Effector memory CD8-positive, alpha-beta T cell (primary cell): ENCODE data around the gene HTR3C.
"Not testable (repeated sequence)": the region's sequence is repeated elsewhere in the genome, so short reads cannot be mapped to it uniquely, and the experiment has no call there.

Source experiments
- ATAC-seq: fragments of 150-1000 bp; cut with Tn5 transposase; replicated peaks from 2 replicates; pipeline ENCODE4 v1.10.0; 2021; ENCODE audit warnings: mild to moderate bottlenecking, moderate library complexity
- DNase-seq, 3 experiments: peaks; one replicate each; pipeline ENCODE4 v3.0.0; 2021
- H3K27ac Mint-ChIP-seq, 2 donors: one replicate each; pipeline ENCODE4 v1.8.0; 2022; ENCODE audit warnings: mild to moderate bottlenecking in 2 of 2, mixed read lengths in 2 of 2, moderate library complexity in 2 of 2
- H3K27me3 Mint-ChIP-seq, 2 donors: one replicate each; pipeline ENCODE4 v1.8.0; 2022; ENCODE audit warnings: mixed read lengths in 2 of 2
- H3K36me3 Mint-ChIP-seq: one replicate; pipeline ENCODE4 v1.8.0; 2022; ENCODE audit warnings: mild to moderate bottlenecking, moderate library complexity, mixed read lengths; ENCODE audit not compliant: insufficient read depth
- H3K4me1 Mint-ChIP-seq, 2 donors: one replicate each; pipeline ENCODE4 v1.8.0; 2022; ENCODE audit warnings: low read depth in 2 of 2, mixed read lengths in 2 of 2
- H3K4me3 Mint-ChIP-seq, 2 donors: one replicate each; pipeline ENCODE4 v1.8.0; 2022; ENCODE audit warnings: mild to moderate bottlenecking in 2 of 2, mixed read lengths in 2 of 2, moderate library complexity in 2 of 2
- H3K9me3 Mint-ChIP-seq, 2 donors: one replicate each; pipeline ENCODE4 v1.8.0; 2022; ENCODE audit warnings: mixed read lengths in 2 of 2

HTR3C gene

GRCh38 chr3:184045995-184046394 lies 6.9 kb upstream of the HTR3C start:
- Mint-ChIP-seq H3K9me3 (no peaks in the 10 kb centered on the region), H3K4me1 (no peaks in the 10 kb centered on the region), H3K4me3 (no peak overlapping the region), H3K27ac (no peak overlapping the region), H3K27me3 (peaks cover 0 to 12% of the 10 kb centered on the region in 2 donors), H3K36me3 (no peaks in the 10 kb centered on the region)
- DNase-seq (no peak), ATAC-seq (no peak)

- no peak for ATAC-seq
- no peak overlapping the region for H3K4me3 Mint-ChIP-seq
- H3K36me3 Mint-ChIP-seq = no peaks in the 10 kb centered on the region
- H3K4me1 Mint-ChIP-seq = no peaks in the 10 kb centered on the region
- no peak overlapping the region for H3K27ac Mint-ChIP-seq
- H3K27me3 Mint-ChIP-seq = peaks cover 23 to 25% of the 10 kb centered on the region in 2 donors
- DNase-seq = no peak
- H3K9me3 Mint-ChIP-seq = no peaks in the 10 kb centered on the region
Measured at GRCh38 chr3:184050217-184050847, 2.5 kb upstream of the HTR3C start.

- ATAC-seq (no peak), DNase-seq (no peak)
- Mint-ChIP-seq H3K27me3 (peaks cover 10 to 34% of the 10 kb centered on the region in 2 donors), H3K4me1 (peaks cover 0 to 2% of the 10 kb centered on the region in 2 donors), H3K4me3 (no peak overlapping the region), H3K36me3 (no peaks in the 10 kb centered on the region), H3K27ac (no peak overlapping the region), H3K9me3 (no peaks in the 10 kb centered on the region)
Measured at GRCh38 chr3:184058029-184058428, 5.2 kb downstream of the HTR3C start.

- Mint-ChIP-seq H3K27ac (no peak overlapping the region), H3K4me1 (peaks cover 0 to 2% of the 10 kb centered on the region in 2 donors), H3K4me3 (no peak overlapping the region), H3K36me3 (no peaks in the 10 kb centered on the region), H3K27me3 (peaks cover 6 to 27% of the 10 kb centered on the region in 2 donors), H3K9me3 (no peaks in the 10 kb centered on the region)
- no peak for ATAC-seq
- no peak for DNase-seq
Measured at GRCh38 chr3:184059424-184059823, 6.6 kb downstream of the HTR3C start.

GRCh38 chr3:184062637-184063036 lies 9.8 kb downstream of the HTR3C start:
- ATAC-seq (no peak), DNase-seq (no peak)
- Mint-ChIP-seq H3K4me1 (peaks cover 0 to 2% of the 10 kb centered on the region in 2 donors), H3K36me3 (no peaks in the 10 kb centered on the region), H3K27me3 (peaks cover 12 to 14% of the 10 kb centered on the region in 2 donors), H3K27ac (no peak overlapping the region), H3K4me3 (no peak overlapping the region), H3K9me3 (no peaks in the 10 kb centered on the region)

GRCh38 chr3:184066211-184066610 lies 13.4 kb downstream of the HTR3C start:
- Mint-ChIP-seq H3K4me3 (no peak overlapping the region), H3K4me1 (no peaks in the 10 kb centered on the region), H3K27ac (no peak overlapping the region), H3K9me3 (no peaks in the 10 kb centered on the region), H3K27me3 (peaks cover 9 to 24% of the 10 kb centered on the region in 2 donors), H3K36me3 (no peaks in the 10 kb centered on the region)
- DNase-seq (no peak), ATAC-seq (no peak)

GRCh38 chr3:184067573-184068055 lies 14.8 kb downstream of the HTR3C start:
- H3K27ac Mint-ChIP-seq = no peak overlapping the region
- no peak overlapping the region for H3K4me3 Mint-ChIP-seq
- H3K27me3 Mint-ChIP-seq = peaks cover 12 to 25% of the 10 kb centered on the region in 2 donors
- DNase-seq (no peak), ATAC-seq (no peak)
- no peaks in the 10 kb centered on the region for H3K9me3 Mint-ChIP-seq
- no peaks in the 10 kb centered on the region for H3K4me1 Mint-ChIP-seq
- no peaks in the 10 kb centered on the region for H3K36me3 Mint-ChIP-seq

GRCh38 chr3:184068344-184068743 lies 15.5 kb downstream of the HTR3C start:
- ATAC-seq (no peak), DNase-seq (no peak)
- Mint-ChIP-seq H3K4me3 (no peak overlapping the region), H3K27ac (no peak overlapping the region), H3K4me1 (no peaks in the 10 kb centered on the region), H3K36me3 (no peaks in the 10 kb centered on the region), H3K27me3 (peaks cover 15 to 25% of the 10 kb centered on the region in 2 donors), H3K9me3 (no peaks in the 10 kb centered on the region)

GRCh38 chr3:184071142-184071541 lies 18.3 kb downstream of the HTR3C start:
- H3K9me3 Mint-ChIP-seq, ATAC-seq, H3K27ac Mint-ChIP-seq, DNase-seq, H3K4me1 Mint-ChIP-seq, H3K36me3 Mint-ChIP-seq, H3K4me3 Mint-ChIP-seq: not testable (repeated sequence)
- peaks cover 20 to 27% of the 10 kb centered on the region in 2 donors for H3K27me3 Mint-ChIP-seq

GRCh38 chr3:184073621-184074020 lies 20.8 kb downstream of the HTR3C start:
- DNase-seq (no peak), ATAC-seq (no peak)
- peaks cover 24 to 27% of the 10 kb centered on the region in 2 donors for H3K27me3 Mint-ChIP-seq
- no peaks in the 10 kb centered on the region for H3K9me3 Mint-ChIP-seq
- no peak overlapping the region for H3K4me3 Mint-ChIP-seq
- H3K36me3 Mint-ChIP-seq = no peaks in the 10 kb centered on the region
- no peak overlapping the region for H3K27ac Mint-ChIP-seq
- no peaks in the 10 kb centered on the region for H3K4me1 Mint-ChIP-seq

- Mint-ChIP-seq H3K36me3 (no peaks in the 10 kb centered on the region), H3K4me3 (no peak overlapping the region), H3K27me3 (peaks cover 17 to 21% of the 10 kb centered on the region in 2 donors), H3K4me1 (no peaks in the 10 kb centered on the region), H3K27ac (no peak overlapping the region), H3K9me3 (no peaks in the 10 kb centered on the region)
- ATAC-seq (no peak), DNase-seq (no peak)
Measured at GRCh38 chr3:184075901-184076300, 23.1 kb downstream of the HTR3C start.

GRCh38 chr3:184077881-184078280 lies 25.0 kb downstream of the HTR3C start:
- Mint-ChIP-seq H3K4me3 (no peak overlapping the region), H3K27ac (no peak overlapping the region), H3K27me3 (peaks cover 13 to 15% of the 10 kb centered on the region in 2 donors), H3K4me1 (no peaks in the 10 kb centered on the region), H3K9me3 (no peaks in the 10 kb centered on the region), H3K36me3 (no peaks in the 10 kb centered on the region)
- no peak for ATAC-seq
- no peak for DNase-seq

GRCh38 chr3:184078851-184079250 lies 26.0 kb downstream of the HTR3C start:
- Mint-ChIP-seq H3K27ac (no peak overlapping the region), H3K36me3 (no peaks in the 10 kb centered on the region), H3K4me3 (no peak overlapping the region), H3K4me1 (no peaks in the 10 kb centered on the region), H3K27me3 (peaks cover 7 to 13% of the 10 kb centered on the region in 2 donors), H3K9me3 (no peaks in the 10 kb centered on the region)
- no peak for ATAC-seq
- DNase-seq = no peak

- no peaks in the 10 kb centered on the region for H3K36me3 Mint-ChIP-seq
- no peak overlapping the region for H3K27ac Mint-ChIP-seq
- H3K27me3 Mint-ChIP-seq = peaks cover 0 to 8% of the 10 kb centered on the region in 2 donors
- ATAC-seq = no peak
- peaks cover 0 to 5% of the 10 kb centered on the region in 2 donors for H3K4me1 Mint-ChIP-seq
- no peak for DNase-seq
- no peak overlapping the region for H3K4me3 Mint-ChIP-seq
- H3K9me3 Mint-ChIP-seq = peaks cover 0 to 4% of the 10 kb centered on the region in 2 donors
Measured at GRCh38 chr3:184081116-184081830, 28.4 kb downstream of the HTR3C start.
